ENCODE results near the gene HS2ST1. TPM values are rescaled to one million over a fixed set of nuclear protein-coding genes. Genes with fewer than 3 reads are reported as not detected.

The HS2ST1 gene
- total RNA-seq, 3 donors from 2014 or later: 17.7 to 18.0 (median 17.8) TPM

DNA sequence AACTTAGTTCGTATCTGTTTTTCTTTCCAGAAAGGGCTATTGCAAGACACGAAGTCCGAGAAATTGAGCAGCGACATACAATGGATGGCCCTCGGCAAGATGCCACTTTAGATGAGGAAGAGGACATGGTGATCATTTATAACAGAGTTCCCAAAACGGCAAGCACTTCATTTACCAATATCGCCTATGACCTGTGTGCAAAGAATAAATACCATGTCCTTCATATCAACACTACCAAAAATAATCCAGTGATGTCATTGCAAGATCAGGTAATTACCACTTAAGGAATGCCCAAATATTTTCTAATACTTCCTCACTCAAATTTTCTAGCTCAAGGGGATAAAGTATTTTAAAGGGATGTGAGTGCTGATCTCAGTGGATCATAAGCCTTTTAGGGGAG is 158.5 kb downstream of the HS2ST1 start:
- Histone ChIP-seq H3K27me3 (no peaks in the 10 kb centered on the region), H3K9me3 (no peaks in the 10 kb centered on the region), H3K27ac (no peak overlapping the region), H3K4me1 (no peaks in the 10 kb centered on the region), H3K36me3 (no peaks in the 10 kb centered on the region), H3K4me3 (no peak overlapping the region)
- intact Hi-C loops (cut with DNase I; ENCODE audit: low total_unique reads): loop anchor here (5.0 kb wide), 1 partner anchor 421 kb away; no protein-coding TSS in a partner anchor
- TF ChIP-seq POLR2AphosphoS5 (IDR thresholded peaks at IDR 0.05): no peak
- TF ChIP-seq, protein P1, sequence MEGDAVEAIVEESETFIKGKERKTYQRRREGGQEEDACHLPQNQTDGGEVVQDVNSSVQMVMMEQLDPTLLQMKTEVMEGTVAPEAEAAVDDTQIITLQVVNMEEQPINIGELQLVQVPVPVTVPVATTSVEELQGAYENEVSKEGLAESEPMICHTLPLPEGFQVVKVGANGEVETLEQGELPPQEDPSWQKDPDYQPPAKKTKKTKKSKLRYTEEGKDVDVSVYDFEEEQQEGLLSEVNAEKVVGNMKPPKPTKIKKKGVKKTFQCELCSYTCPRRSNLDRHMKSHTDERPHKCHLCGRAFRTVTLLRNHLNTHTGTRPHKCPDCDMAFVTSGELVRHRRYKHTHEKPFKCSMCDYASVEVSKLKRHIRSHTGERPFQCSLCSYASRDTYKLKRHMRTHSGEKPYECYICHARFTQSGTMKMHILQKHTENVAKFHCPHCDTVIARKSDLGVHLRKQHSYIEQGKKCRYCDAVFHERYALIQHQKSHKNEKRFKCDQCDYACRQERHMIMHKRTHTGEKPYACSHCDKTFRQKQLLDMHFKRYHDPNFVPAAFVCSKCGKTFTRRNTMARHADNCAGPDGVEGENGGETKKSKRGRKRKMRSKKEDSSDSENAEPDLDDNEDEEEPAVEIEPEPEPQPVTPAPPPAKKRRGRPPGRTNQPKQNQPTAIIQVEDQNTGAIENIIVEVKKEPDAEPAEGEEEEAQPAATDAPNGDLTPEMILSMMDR (IDR thresholded peaks at IDR 0.05): no peak
- no peak for TF ChIP-seq POLR2A (IDR thresholded peaks at IDR 0.05)
- DNase-seq (ENCODE audit: low spot score in 2 of 2): no peak

DNA sequence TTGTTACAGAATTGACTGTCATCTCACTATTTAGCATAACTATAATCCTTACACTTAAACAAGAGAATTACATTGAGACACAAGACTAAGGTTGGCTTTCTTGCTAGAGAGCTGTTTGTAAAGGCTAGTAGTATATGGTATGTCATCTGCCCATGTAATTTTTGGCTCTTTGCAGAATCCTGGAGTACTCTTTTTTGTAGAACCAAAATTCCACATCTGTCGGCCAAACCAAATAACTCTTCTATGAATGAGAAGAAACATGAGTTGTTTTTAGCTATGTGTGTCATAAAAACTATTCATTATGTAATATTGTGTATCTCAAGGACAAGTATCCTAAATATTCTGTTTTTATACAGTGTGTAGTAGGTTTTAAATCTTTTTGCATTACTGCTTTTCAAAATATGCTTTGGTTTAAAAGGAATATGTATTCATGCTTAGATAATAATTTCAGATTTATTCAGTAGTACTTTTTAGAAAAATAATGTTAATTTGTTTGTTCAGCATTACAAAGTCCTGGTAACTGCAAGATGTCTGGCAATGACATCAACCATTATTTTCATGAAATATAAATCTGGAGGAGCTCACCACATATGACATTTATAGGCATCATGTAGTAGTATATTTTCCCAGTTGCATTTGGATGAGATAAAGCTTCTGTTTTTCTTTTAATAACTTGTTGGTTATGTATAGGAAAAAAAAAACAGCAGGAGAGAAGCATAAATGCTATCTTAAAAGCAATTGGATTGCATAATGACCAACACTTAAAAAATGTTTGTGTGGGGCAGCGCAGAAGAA is 159.8 kb downstream of the HS2ST1 start:
- intact Hi-C loops (cut with DNase I; ENCODE audit: low total_unique reads): loop anchor here (5.0 kb wide), 1 partner anchor 422 kb away; no protein-coding TSS in a partner anchor
- no peak overlapping the region for H3K27ac ChIP-seq
- no peak for TF ChIP-seq POLR2AphosphoS5 (IDR thresholded peaks at IDR 0.05)
- no peak for TF ChIP-seq POLR2A (IDR thresholded peaks at IDR 0.05)
- TF ChIP-seq, protein P1 (IDR thresholded peaks at IDR 0.05): no peak
- no peak for DNase-seq (ENCODE audit: low spot score in 2 of 2)
- no peaks in the 10 kb centered on the region for H3K36me3 ChIP-seq
- no peaks in the 10 kb centered on the region for H3K4me1 ChIP-seq
- H3K9me3 ChIP-seq: no peaks in the 10 kb centered on the region
- H3K4me3 ChIP-seq: no peak overlapping the region
- H3K27me3 ChIP-seq: no peaks in the 10 kb centered on the region

DNA sequence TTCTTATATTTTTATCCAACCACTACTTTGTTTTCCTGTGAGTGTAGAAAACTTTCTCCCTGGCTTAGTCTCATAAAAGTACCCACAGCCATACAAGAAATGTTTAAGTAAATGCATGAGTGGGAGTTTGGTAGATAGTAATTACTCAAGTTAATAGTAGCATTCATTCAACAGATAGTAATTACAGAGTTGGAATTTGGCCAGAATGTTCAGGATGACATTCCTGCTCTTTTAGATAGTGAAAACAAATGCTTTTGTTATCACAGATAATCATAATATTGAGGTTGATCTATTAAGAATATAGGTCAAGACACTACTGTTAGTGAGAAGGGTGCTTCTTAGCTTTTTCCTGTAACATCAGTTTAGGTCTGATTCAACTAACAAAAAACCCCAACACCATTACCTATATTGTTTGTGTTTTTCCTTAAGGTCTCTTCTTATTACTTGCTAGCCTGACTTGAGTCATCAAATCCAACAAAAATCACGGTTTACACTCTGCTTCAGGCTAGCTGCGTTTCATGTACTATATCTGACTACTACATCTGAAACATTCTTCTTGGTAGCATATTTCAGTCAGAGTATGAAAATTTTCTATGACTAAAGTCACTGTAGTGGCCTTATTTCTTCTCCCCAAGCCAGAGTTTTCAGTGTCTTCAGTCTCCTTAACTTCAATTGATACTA is 163.7 kb downstream of the HS2ST1 start:
- H3K9me3 ChIP-seq: no peaks in the 10 kb centered on the region
- H3K4me1 ChIP-seq: no peaks in the 10 kb centered on the region
- no peaks in the 10 kb centered on the region for H3K36me3 ChIP-seq
- no peak overlapping the region for H3K4me3 ChIP-seq
- no peak for DNase-seq (ENCODE audit: low spot score in 2 of 2)
- H3K27me3 ChIP-seq: no peaks in the 10 kb centered on the region
- no peak overlapping the region for H3K27ac ChIP-seq
- no peak for TF ChIP-seq POLR2AphosphoS5 (IDR thresholded peaks at IDR 0.05)
- TF ChIP-seq, protein P1 (IDR thresholded peaks at IDR 0.05): no peak
- no peak for TF ChIP-seq POLR2A (IDR thresholded peaks at IDR 0.05)
- intact Hi-C loops (cut with DNase I; ENCODE audit: low total_unique reads): loop anchor here (5.0 kb wide), 1 partner anchor 696 kb away; no protein-coding TSS in a partner anchor

DNA sequence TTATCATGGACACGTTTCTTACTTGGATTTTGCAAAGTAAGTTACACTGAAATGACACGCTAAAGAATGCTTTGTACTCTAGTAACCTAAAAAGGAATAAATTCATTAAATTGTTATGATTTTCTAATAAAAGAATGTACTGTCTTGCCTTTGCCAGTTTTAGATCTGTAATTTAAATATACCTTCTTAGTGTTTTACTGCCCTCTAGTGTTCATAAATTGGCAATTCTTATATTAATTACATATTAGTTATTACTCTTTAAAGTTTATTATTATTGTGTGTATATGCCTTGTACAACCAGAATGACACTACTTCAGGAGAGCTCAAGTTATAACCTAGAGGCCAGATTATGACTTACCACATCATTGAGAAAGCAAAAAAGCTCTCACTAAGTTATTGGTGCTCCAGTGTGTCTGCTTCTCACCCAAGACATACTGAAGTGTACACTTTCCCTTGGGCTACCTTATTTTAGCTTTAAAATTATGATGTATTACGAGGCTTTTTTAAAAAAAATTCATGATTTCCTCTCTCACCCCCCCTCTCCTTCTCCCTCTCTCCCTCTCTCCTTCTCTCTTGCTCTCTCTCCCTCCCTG is 169.9 kb downstream of the HS2ST1 start:
- intact Hi-C loops (cut with DNase I; ENCODE audit: low total_unique reads): no loop called here

More for the DNA sequence above, 169.9 kb downstream of the HS2ST1 start:
- no peaks in the 10 kb centered on the region for H3K4me1 ChIP-seq
- H3K4me3 ChIP-seq: no peak overlapping the region
- no peaks in the 10 kb centered on the region for H3K9me3 ChIP-seq
- H3K27me3 ChIP-seq: no peaks in the 10 kb centered on the region
- TF ChIP-seq, protein P1 (IDR thresholded peaks at IDR 0.05): peak in 2 of 3 donors; percentile 53 to 54
- TF ChIP-seq POLR2AphosphoS5 (IDR thresholded peaks at IDR 0.05): no peak
- no peak for TF ChIP-seq POLR2A (IDR thresholded peaks at IDR 0.05)
- no peak for DNase-seq (ENCODE audit: low spot score in 2 of 2)
- H3K36me3 ChIP-seq: no peaks in the 10 kb centered on the region
- H3K27ac ChIP-seq: no peak overlapping the region

Data from breast epithelium (tissue), 4 donors.